GM18867 (cell line): ENCODE data around the gene PPP1R1B.

ENCODE experiments used
- ATAC-seq: cut with Tn5 transposase; IDR thresholded peaks from one replicate; pipeline ENCODE4 v1.9.1; 2021; ENCODE audit warnings: mild to moderate bottlenecking, moderate library complexity; ENCODE audit not compliant: unreplicated experiment

The PPP1R1B gene

DNA sequence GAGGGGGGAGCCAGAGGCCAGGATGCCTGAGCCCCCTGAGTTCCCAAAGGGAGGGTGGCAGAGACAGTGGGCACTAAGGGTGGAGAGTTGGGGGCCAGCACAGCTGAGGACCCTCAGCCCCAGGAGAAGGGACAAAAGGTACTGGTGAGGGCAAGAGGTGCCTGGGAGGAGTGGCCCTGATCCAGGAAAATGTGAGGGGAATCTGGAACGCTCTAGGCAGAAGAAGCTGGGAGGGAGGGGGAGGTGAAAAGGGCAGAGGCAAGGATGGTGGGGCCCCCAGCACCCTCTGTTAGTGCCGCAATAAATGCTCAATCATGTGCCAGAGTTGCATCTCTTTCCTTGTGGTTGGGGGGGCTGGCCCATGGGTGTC is 39.5 kb downstream of the PPP1R1B start:
- no peak for ATAC-seq

DNA sequence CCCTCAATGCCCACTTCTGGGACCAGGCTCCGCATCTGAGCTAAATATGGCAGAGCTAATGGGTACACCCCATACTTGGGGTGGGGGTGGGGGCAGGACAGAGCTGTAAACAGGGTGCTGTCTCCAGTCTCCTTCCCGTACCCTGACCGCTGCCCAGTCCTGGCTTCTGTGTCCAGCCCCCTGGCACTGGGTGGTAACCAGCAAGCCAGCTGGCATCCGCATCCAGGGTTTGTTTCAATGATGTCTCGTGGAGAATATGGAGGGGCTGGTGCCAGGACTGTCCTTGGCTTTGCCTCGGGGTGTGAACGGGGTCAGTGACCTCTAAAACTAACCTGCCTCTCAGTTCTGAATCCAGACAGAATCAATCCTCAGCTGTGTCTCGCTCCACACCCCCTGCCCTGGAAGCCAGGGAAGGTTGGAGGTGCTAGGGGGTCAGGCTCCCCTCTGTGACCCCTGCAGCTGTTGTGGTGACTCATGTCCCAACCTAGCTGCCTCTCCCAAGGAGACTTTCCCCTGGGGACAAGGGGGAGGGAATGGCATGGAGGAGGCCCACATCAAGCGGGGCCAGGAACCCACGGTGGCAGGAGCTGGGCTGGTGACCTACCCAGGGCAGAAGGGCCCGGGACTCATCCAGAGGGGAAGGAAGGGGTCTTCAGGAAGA is 40.0 kb downstream of the PPP1R1B start:
- ATAC-seq = no peak

DNA sequence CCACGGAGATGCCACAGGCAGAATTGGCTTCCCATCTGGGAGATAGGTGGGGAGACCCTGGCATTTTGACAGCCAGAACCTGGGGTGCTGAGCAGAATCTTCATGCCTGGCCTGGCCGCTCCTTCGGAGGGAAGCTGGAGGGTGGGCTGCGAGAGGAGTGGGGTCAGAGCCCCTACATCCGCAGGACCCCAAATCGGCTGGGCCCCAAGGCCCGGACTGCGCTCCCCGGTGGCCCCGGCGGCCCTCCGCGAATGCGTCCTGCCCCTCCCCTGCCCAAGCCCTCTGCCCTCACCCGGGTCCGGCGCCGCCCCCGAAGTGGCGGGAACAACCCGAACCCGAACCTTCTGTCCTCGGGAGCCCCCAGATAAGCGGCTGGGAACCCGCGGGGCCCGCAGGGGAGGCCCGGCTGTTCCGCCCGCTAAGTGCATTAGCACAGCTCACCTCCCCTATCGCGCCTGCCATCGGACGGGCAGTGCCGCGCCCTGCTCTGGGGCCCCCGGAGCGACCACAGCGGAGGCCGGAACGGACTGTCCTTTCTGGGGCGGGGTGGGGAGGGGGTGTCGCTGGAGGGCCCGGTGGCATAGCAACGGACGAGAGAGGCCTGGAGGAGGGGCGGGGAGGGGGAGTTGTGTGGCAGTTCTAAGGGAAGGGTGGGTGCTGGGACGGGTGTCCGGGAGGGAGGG is 40.7 kb downstream of the PPP1R1B start:
- no peak for ATAC-seq

DNA sequence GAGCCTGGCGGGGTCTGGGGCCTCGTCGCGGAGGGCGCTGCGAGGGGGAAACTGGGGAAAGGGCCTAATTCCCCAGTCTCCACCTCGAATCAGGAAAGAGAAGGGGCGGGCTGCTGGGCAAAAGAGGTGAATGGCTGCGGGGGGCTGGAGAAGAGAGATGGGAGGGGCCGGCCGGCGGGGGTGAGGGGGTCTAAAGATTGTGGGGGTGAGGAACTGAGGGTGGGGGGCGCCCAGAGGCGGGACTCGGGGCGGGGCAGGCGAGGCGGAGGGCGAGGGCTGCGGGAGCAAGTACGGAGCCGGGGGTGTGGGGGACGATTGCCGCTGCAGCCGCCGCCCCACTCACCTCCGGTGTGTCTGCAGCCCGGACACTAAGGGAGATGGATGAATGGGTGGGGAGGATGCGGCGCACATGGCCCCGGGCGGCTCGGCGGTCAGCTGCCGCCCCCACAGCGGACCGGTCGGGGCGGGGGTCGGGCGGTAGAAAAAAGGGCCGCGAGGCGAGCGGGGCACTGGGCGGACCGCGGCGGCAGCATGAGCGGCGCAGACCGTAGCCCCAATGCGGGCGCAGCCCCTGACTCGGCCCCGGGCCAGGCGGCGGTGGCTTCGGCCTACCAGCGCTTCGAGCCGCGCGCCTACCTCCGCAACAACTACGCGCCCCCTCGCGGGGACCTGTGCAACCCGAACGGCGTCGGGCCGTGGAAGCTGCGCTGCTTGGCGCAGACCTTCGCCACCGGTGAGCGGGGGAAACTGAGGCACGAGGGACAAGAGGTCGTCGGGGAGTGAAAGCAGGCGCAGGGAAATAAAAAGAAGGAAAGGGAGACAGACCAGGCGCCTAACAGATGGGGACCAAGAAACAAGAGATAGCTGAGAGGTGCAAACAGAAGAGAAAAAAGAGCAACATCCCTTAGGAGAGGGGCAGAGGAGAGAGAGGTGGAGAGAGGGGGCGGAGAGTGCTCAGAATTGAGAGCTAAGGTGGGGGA is 41.5 kb downstream of the PPP1R1B start, which contains the start of gene PNMT:
TSS of gene PNMT (plus strand) at position 509 of the 980 bp plus-strand sequence. CDS start at position 532, 23 bp downstream.
- ATAC-seq = no peak

DNA sequence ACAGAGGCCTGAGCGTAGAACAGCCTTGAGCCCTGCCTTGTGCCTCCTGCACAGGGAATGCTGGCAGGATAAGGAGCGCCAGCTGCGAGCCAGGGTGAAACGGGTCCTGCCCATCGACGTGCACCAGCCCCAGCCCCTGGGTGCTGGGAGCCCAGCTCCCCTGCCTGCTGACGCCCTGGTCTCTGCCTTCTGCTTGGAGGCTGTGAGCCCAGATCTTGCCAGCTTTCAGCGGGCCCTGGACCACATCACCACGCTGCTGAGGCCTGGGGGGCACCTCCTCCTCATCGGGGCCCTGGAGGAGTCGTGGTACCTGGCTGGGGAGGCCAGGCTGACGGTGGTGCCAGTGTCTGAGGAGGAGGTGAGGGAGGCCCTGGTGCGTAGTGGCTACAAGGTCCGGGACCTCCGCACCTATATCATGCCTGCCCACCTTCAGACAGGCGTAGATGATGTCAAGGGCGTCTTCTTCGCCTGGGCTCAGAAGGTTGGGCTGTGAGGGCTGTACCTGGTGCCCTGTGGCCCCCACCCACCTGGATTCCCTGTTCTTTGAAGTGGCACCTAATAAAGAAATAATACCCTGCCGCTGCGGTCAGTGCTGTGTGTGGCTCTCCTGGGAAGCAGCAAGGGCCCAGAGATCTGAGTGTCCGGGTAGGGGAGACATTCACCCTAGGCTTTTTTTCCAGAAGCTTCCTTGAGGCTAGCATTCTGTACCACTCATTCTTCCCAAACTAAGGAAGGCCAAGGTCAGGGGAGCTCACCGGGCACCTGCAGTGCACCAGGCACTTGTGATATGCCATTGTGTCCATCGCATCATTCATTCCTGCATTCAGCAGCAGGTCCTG is 43.4 kb downstream of the PPP1R1B start:
- ATAC-seq = no peak

DNA sequence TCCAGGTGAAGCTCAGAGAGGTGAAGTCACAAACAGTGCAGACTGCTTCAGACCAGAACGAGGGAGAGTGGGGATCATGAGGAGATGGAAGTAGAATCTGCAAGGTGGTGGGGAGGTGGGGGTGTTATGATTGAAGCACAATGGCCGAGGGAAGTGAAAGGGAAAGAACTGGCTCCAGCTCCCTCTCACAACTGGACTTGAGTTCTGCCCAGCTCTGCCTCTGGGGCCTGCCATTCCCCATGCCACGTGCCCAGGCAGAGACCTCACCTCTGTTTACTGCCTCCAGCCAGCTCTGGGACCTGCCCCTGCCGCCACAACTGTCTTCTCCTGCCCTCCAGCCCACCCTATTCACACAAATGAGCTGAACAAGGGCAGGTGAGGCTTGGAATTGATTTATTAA is 44.0 kb downstream of the PPP1R1B start:
- ATAC-seq = no peak

DNA sequence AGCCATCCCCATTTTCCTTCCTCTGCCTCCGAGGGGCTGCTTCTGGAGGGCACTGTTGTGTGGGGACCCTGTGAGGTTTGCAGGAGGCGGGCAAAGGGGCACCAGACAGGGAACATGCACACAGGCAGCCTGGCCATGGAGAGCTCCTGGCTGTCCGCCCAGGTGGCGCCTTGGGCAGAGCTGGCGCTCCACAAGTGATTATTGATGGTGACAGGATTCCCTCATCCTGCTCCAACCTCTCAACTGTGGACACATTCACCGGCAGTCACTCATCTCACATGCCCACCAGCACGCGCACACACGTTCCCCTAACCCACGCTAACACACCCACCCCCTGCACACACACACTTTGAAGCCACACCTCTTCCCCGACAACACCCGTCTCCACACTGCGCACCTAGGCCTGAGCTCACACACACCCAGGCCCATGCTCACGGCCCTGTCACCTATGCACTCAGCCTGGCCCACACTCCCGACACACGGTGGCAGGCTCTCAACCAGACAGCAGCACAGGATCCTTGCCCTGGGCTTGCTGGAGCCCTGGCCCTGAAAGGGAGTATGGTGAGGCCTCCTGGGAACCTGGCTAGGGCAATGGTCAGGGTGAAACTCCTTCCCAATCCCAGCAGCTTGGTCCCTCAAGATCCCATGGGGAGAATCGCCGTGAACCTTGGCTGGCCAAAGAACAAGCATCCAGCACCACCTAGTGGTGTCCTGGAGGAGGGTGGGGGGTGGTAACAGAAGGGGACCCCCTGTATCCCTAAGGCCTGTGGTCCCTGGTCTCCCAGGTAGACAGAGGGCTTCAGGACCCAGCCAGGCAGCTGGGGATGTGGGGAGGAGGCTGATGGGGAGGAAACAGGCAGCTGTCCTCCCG is 45.1 kb downstream of the PPP1R1B start:
- ATAC-seq = no peak

DNA sequence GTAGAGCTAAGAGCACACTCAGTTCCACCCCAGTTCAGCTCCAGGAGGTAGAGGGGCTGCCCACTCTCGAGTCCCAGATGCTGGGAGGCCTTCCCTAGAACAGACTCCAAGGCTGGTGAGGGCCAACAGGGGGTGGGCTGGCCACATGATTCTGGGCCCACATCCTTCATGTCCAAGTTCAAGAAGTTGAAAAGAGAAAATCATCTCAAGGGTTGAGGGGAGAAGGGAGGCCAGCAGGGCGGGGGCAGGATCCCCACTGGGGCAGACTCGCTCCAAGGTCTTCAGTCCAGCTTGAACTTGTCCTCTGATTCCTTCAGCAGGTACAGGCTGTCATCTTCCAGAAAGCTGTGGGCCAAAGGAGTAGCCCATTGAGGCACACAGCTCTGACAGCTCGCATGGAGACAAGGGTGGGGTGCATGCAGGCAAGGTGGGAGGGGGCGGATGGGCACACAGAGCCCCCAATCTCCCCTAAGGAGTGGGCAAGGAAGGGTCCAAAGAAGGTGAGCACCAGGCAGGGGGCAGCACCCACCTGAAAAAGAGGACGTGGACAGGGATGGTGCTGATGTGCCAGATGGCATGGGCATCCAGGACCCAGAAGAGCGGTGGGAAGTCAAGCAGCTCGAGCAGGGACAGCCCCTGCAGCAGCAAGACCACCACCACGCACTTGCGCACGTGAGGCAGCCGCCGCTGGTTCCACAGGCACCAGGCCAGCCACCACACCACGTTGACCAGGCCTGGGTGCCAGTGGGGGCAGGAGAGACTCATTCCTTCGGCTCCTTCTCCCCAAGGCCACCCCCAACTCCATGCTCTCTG is 46.0 kb downstream of the PPP1R1B start:
- ATAC-seq = no peak

DNA sequence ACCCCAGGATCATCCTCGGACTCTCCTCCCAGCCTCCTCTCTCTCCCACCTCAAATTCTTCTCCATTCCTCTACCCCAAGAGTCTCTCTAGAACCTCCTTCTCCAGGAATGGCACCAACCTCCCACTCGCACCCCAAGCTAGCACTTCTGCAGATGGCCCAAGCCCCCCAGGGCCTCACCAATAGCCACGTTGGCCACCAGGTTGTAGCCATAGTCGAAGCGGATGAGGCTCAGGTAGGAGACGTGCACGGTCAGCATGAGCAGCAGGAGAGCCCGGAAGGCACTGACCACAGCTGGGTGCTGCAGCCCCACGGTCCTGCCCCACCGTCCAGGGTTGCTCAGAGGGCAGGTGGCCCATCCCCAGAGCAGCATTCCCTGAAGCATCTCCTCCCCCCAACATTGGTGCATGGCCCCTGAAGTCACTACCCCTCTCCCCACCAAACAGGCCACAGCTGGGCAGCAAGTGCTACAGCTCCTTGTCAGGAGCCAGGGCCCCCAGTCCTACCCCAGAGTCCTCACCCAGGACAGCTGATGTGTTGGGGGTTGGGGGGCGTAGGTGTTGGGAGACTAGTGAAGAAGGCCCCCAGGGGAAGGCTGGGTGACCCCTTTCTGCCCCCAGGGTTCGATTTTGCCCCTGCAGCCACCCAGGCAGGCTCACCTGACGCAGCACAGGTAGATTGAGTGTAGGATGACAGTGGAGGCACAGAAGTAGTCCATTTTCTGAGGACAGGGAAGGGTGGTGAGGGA is 46.8 kb downstream of the PPP1R1B start:
- no peak for ATAC-seq

DNA sequence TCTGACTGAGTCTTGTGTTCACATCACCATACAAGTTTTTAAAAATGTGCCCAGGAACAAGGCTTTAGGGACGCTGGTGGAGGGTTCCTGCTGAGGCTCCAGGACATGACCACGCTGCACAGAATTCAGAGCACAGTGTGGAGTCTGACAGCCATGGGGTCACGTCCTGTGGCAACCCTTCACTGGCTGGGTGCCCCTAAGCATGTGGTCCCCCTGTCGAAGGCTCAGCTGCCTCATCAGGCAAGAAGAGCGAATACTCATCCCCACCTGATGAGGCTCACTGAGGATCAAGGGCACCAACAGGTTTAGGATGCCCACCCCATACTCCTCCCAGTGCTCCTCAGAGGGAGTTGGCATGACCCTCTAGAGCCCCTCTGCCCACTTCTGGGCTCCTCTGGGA is 47.4 kb downstream of the PPP1R1B start:
- no peak for ATAC-seq

DNA sequence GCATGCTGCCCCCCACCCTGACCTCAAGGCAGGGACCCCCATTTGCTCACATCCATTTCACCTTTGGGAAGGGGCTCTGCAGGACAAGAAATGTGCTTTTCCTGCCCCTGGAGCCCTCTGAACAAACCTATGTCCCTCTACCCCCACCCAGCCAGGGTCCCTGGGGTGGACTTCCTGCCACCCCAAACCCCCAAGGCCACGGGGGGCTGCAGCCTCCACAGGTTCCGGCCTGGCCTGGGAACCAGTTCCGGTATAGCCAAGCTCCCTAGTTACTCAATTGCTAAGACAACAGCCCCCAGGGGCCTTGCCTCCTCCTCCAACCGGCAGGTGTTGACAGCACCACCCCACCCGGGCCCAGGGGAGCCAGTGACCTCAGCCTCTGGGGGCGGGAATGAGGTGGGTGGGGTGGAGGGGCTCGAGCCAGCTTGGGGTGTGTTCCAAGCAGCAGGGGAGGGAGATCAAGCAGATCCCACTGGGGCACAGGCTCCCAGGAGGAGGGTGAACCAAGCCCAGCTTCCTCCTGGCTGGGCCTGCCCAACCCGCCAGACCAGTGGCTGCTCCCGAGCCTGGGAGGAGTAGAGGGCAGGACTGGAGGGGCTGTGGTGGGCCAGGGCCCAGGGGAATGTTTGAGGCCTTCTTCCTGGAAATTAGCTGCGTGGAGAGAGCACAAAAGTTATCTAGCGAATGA is 48.1 kb downstream of the PPP1R1B start:
- ATAC-seq = no peak

DNA sequence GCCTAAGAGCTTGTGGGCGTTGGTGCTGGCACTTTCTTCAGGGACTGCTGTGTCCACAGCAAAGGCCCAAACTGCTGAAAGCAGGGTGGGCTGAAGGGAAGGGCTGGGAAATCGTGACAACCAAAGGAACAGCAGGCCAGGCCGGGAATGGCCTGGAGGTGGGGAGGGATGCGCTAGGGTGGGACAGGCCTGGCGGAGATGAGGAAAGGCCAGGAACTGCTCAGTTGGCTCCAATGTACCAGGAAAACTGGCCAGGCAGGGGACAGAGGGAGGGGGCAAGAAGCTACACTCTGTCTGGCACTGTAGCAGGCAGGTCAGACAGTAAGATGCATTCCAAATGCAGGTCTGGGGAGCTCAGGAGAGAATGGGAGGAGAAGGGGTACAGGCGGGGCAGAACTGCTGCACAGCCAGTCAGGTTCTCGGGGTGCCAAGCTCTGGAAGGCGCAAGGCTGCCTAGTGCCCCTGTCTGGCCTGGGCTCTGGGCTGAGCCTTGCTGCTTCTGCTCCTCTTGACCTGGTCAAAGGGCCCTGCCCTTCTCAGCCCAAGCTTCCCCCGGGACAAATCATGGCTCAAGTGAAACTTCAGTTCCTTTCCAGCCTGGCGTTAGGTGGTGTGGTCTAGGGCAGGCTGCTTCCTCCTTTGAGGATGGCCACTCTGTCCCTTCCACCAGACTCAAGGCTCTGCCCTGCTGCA is 48.8 kb downstream of the PPP1R1B start:
- no peak for ATAC-seq

DNA sequence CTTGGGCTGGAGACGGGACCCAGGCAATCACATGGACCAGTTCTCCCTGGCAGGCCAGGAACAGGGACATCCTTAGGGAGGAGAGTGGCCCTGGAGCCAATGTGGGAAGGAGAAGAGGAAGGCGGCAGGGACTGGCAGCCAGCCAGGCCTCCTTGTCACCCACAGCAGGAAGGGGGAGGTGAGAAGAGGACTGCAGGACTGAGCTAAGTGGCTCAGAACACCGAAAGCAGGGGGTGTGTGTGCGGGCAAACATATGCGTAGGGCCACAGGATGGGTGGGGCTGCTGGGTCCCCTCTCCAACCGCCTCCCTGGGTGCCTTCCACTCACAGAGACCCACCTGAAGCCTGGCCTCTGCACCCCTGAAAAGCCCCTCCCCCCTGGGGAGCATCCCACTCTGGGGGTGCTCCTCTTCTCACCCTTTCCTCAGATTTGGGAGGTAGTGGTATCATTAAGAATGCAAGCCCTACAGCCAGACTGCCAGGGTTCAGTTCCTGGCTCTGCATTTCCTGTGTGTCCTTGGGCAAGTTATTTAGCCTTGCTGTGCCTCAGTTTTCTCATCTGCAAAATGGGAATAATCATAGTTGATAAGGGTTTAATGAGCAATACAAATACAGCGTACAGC is 49.6 kb downstream of the PPP1R1B start:
- no peak for ATAC-seq

DNA sequence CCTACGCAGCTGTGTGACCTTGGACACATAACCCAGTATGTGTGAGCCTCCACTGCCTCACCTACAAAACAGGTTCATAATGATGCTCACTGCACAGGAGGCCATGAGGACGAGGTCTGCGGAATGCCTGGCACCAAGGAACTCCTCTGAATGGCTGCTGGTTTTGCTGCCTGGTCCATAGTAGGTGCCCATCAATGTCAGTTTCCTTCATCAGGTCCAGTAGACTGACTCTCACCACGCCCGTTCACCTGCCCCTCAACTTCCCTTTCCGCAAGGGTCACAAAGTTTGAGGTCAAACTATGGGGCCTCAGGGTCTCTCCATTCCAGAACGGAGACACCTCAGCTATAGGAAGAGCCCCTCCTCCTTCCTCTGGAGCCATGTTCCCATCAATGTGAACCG is 50.3 kb downstream of the PPP1R1B start:
- no peak for ATAC-seq

DNA sequence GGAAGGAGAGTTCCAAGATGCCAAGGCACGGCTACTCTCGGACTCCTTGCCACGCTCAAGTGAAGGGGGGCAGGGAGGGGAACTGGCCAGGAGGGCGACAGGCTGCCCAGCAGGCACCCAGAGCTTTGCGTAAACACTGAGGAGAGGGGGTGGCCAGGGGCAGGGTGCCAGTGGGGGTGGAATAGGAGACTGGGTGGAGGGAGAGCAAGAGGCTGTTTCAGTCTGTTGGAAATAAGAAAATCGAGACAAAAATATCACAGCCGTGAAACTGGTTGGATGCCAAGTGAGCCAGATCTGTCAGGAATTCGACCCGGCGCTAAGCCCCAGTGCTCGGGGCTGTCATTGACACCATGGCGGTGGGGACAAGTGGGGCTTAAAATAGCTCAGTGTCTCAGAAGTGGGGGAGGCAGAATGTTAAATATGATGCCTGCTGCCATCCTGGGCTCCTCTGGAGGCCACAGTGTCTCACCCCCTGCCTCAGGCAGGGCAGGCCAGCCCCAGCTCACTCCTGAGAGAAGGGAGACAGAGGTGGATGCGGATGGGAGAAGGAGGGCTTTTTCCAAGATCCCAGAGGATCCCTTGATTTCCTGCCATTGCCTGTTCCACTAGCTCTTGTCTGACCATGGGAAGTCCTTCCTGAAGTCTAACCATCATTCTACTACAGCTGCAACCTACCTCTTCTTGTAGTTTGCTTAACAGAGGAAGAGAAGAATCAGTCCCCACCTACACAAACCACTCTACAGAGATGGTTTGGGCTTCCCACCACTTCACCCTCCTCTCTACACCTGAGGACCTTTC is 51.0 kb downstream of the PPP1R1B start:
- no peak for ATAC-seq
